NCI-H510A treated with DMSO at 0.1 percent for 48 hours (cell line): Measurements from ENCODE around the gene SNX1.

Source experiments
- DNase-seq: peaks from one replicate; lab custom pipeline; 2025; lab: John Stamatoyannopoulos, UW

SNX1 gene

GRCh38 chr15:64146520-64146884 is 50.7 kb downstream of the SNX1 start:
- DNase-seq: no peak

- no peak for DNase-seq
Observed at GRCh38 chr15:64146885-64147681, 51.3 kb downstream of the SNX1 start.

GRCh38 chr15:64148168-64148567 is 52.4 kb downstream of the SNX1 start:
- DNase-seq: no peak

GRCh38 chr15:64148581-64148980 is 52.8 kb downstream of the SNX1 start:
- DNase-seq: no peak

GRCh38 chr15:64149424-64149823 is 53.6 kb downstream of the SNX1 start:
- peak; percentile 6 for DNase-seq

GRCh38 chr15:64149893-64150578 is 54.3 kb downstream of the SNX1 start:
- no peak for DNase-seq

GRCh38 chr15:64151727-64152506 is 56.1 kb downstream of the SNX1 start, which contains the start of gene SNX22:
TSS of gene SNX22 (plus strand) at chr15:64151731. CDS start at chr15:64151776, 45 bp downstream.
- DNase-seq: no peak

GRCh38 chr15:64152507-64153387 is 57.0 kb downstream of the SNX1 start:
- peak; percentile 3 for DNase-seq

GRCh38 chr15:64153480-64154367 is 57.9 kb downstream of the SNX1 start:
- peak; percentile 74 for DNase-seq

GRCh38 chr15:64155802-64156651 is 60.2 kb downstream of the SNX1 start:
- no peak for DNase-seq

- no peak for DNase-seq
Observed at GRCh38 chr15:64156652-64157331, 61.0 kb downstream of the SNX1 start.

- no peak for DNase-seq
Observed at GRCh38 chr15:64157599-64158125, 61.9 kb downstream of the SNX1 start.

- DNase-seq: no peak
Observed at GRCh38 chr15:64158363-64159134, 62.8 kb downstream of the SNX1 start.

GRCh38 chr15:64161688-64162477 is 66.1 kb downstream of the SNX1 start:
- no peak for DNase-seq

GRCh38 chr15:64162478-64162868 is 66.7 kb downstream of the SNX1 start:
- no peak for DNase-seq

- peak; percentile 87 for DNase-seq
Observed at GRCh38 chr15:64162869-64163658, 67.3 kb downstream of the SNX1 start, which contains the start of gene PPIB. TSS of gene PPIB (minus strand) at chr15:64163022. CDS start at chr15:64162986, 36 bp downstream.
